Activated CD4-positive, alpha-beta T cell treated with anti-CD3 and anti-CD28 coated beads, Interleukin-2, amount 50 U/mL, for 1 hour (primary cell): ENCODE measurements around the gene LYPD5.

Experiments
- DNase-seq: peaks from one replicate; pipeline ENCODE4 v3.0.0-alpha.2; 2020

Gene LYPD5

DNA sequence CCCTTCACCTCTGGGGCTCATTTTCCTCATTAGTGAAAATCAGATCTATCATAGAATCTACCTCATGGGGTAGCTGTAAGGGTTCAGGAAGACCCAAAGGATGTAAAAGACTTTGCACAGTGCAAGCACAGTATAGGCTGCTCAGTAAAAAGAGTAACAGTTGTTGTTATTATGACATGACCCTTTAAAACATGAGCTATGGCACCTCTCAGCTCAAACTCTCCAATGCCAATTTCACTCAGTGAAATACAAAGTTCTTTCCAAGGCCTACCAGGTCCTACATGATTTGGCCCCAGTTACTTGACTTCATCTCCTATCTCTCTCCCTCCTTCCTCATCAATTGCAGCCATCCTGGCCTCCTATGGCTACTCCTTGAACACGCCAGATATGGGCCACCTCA is 52.3 kb downstream of the LYPD5 start:
- no peak for DNase-seq

- no peak for DNase-seq
These were observed 53.1 kb downstream of the LYPD5 start for GRCh38 chr19:43749152-43749551.

DNA sequence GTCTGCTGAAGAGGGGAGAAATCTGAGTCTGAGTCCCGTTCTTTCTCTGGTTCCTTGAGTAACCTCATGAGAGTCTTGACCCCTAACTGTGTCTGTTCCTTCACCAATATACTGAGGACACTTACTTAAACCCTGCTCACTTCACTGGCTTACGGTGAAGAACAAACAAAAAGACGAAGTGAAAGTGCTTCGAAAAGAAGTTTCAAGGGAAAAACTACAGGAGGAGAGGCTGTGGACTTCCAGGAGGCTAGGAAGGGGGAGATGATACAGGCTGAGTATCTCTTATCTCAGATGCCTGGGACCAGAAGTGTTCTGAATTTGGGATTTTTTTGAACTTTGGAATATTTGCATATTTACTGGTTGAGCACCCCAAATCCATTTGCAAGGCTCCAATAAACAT is 53.6 kb downstream of the LYPD5 start:
- DNase-seq: no peak

DNA sequence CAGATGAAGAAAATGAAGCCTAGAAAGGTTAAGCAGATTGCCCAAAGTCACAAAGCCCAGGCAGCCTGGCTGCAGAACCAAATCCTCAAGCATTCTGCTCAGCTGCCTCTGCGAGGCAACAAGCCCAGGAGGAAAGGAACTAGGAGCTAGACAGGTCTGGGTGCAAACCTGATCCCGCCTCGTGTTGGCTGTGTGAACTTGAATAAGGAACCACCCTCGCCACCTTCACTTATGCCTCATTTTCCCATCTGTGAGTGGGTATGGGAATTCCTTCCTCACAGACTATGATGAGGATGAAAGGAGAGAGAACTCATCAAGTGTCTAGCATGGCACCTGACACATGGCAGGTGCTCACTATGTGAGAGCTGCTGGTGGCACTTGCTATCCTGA is 54.0 kb downstream of the LYPD5 start:
- no peak for DNase-seq

- DNase-seq: no peak
These were observed 54.6 kb downstream of the LYPD5 start for GRCh38 chr19:43747557-43748204.
